Gastrocnemius medialis (tissue), 4 donors: ENCODE data around the gene SLC6A4. TPM values are rescaled to one million over a fixed set of nuclear protein-coding genes. Genes with fewer than 3 reads are reported as not detected.

ENCODE experiments used
- ATAC-seq, 2 donors: fragments of 150-250 bp; one replicate each; pipeline ENCODE4 v1.9.1; 2016
- DNase-seq, 2 donors: peaks; one replicate each; pipeline ENCODE4 v3.0.0-alpha.2; 2019
- H3K27ac ChIP-seq, 4 donors: fragments of 200-600 bp; sonication (generic); 1 replicate in 1 of 4; 2 replicates in 3 of 4; pipeline ENCODE4 v1.5.1; 2016 to 2018; ENCODE audit warnings: mild to moderate bottlenecking in 2 of 4, moderate library complexity in 1 of 4
- H3K27me3 ChIP-seq, 3 donors: fragments of 200-600 bp; sonication (generic) in 2 of 3; 1 replicate in 1 of 3; 2 replicates in 2 of 3; pipeline versions ENCODE4 v1.5.1 to v1.6.0; 2016 to 2019; ENCODE audit warnings: mild to moderate bottlenecking in 1 of 3, moderate library complexity in 1 of 3
- H3K36me3 ChIP-seq, 2 donors: fragments of 200-600 bp; sonication (generic) in 1 of 2; one replicate each; pipeline ENCODE4 v1.5.1; 2017 to 2018
- H3K4me1 ChIP-seq, 2 donors: fragments of 200-600 bp; sonication (generic) in 1 of 2; one replicate each; pipeline ENCODE4 v1.5.1; 2016 to 2017; ENCODE audit warnings: mild to moderate bottlenecking in 2 of 2
- H3K4me3 ChIP-seq, 4 donors: fragments of 200-600 bp; sonication (generic) in 3 of 4; 1 replicate in 1 of 4; 2 replicates in 3 of 4; pipeline ENCODE4 v1.5.1; 2016 to 2019; ENCODE audit warnings: mild to moderate bottlenecking in 2 of 4
- H3K9me3 ChIP-seq, 3 donors: fragments of 200-600 bp; sonication (generic) in 2 of 3; 1 replicate in 1 of 3; 2 replicates in 2 of 3; pipeline ENCODE4 v1.5.1; 2016 to 2019
- POLR2A ChIP-seq, 2 donors: fragments of 450-650 bp; IDR thresholded peaks; one replicate each; pipeline ENCODE4 v1.6.1; 2017; ENCODE audit warnings: antibody characterized with exemption in 2 of 2, mild to moderate bottlenecking in 2 of 2, moderate library complexity in 2 of 2
- in situ Hi-C, 4 donors: fragments of 200-750 bp; cut with MboI; loops; one replicate each; pipeline versions ENCODE4 v1.15.0 to v1.8.0; 2017; ENCODE audit warnings: low sequenced_read_pairs in 4 of 4
- intact Hi-C: fragments of 100-400 bp; cut with DNase I; formaldehyde crosslinking; loops from one replicate; pipeline ENCODE4 v1.15.1; 2023; ENCODE audit warnings: low total_unique reads
- total RNA-seq, 4 donors: library from RNA; depleted of rRNA; stranded (reverse); fragments of >200 nt; gene quantifications; one replicate each; pipeline versions ENCODE4 v1.1.0 to v1.2.3, GENCODE V29; 2016
- TF ChIP-seq, protein P1 (sequence below), 5 experiments: fragments of 450-650 bp in 3 of 5; fragments of 200-600 bp in 2 of 5; sonication (generic) in 2 of 5; IDR thresholded peaks in 4 of 5; conservative IDR thresholded peaks in 1 of 5; 1 replicate in 4 of 5; 2 replicates in 1 of 5; pipeline ENCODE4 v1.5.1; 2016 to 2019; ENCODE audit warnings: antibody characterized with exemption in 5 of 5, mild to moderate bottlenecking in 3 of 5, moderate library complexity in 3 of 5

Gene SLC6A4
- total RNA-seq, 4 donors from 2014 or later = 0.35 to 0.46 TPM; not detected in 2

DNA sequence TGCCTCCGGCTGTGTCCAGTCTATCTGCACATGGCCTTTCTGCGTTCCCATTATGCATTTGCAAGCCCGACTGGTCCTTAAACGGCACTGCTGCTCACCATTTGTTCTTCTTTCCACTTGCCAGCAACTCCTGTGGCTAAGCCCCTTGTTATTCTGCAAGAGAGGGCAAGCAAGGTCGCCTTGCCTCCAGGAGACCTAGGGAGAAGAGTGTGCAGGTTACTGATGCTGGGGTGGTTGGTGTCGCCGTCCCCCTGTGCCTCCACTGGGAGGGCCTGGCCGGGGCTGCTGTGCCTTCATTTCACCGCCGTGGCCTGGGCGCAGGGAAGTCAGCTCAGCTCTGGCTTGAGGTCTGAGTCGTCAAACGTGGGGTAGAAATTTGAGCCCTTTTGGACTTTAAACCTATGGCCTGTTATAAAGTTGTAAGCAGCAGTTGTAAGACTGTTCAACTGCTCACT lies 12.7 kb downstream of the SLC6A4 start:
- DNase-seq = no peak
- H3K27ac ChIP-seq = no peak overlapping the region
- no peaks in the 10 kb centered on the region for H3K4me1 ChIP-seq
- in situ Hi-C loops (no loop called here), intact Hi-C loops (no loop called here)
- H3K9me3 ChIP-seq = no peaks in the 10 kb centered on the region
- no peaks in the 10 kb centered on the region for H3K27me3 ChIP-seq
- no peak for ATAC-seq
- H3K36me3 ChIP-seq = no peaks in the 10 kb centered on the region
- H3K4me3 ChIP-seq = no peak overlapping the region
- TF ChIP-seq, protein P1, sequence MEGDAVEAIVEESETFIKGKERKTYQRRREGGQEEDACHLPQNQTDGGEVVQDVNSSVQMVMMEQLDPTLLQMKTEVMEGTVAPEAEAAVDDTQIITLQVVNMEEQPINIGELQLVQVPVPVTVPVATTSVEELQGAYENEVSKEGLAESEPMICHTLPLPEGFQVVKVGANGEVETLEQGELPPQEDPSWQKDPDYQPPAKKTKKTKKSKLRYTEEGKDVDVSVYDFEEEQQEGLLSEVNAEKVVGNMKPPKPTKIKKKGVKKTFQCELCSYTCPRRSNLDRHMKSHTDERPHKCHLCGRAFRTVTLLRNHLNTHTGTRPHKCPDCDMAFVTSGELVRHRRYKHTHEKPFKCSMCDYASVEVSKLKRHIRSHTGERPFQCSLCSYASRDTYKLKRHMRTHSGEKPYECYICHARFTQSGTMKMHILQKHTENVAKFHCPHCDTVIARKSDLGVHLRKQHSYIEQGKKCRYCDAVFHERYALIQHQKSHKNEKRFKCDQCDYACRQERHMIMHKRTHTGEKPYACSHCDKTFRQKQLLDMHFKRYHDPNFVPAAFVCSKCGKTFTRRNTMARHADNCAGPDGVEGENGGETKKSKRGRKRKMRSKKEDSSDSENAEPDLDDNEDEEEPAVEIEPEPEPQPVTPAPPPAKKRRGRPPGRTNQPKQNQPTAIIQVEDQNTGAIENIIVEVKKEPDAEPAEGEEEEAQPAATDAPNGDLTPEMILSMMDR (IDR thresholded peaks at IDR 0.05 in 4 of 5, conservative IDR thresholded peaks at IDR 0.05 in 1 of 5) = no peak
- TF ChIP-seq POLR2A (IDR thresholded peaks at IDR 0.05) = no peak

DNA sequence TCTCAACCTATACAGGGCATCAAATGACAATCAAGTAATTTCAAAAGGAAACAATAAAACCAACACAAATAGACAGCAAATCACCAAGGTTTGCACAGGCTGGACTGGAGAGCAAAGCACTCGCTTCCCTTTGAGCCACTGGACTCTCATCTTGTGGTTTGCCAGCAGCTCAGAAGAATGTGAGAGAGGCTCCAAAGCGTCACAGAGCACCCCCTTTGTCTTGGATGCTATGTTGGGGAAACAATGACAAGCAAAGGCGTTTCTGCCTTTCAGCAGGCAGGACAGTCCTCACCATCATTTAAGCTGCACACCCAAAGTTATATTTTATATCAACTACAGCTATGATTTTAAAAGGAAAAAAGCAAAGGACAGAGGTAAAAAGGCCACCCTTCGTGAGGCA lies 13.2 kb downstream of the SLC6A4 start:
- Histone ChIP-seq H3K27me3 (no peaks in the 10 kb centered on the region), H3K27ac (no peak overlapping the region), H3K4me3 (no peak overlapping the region), H3K9me3 (no peaks in the 10 kb centered on the region), H3K4me1 (no peaks in the 10 kb centered on the region), H3K36me3 (no peaks in the 10 kb centered on the region)
- no peak for DNase-seq
- no peak for TF ChIP-seq POLR2A (IDR thresholded peaks at IDR 0.05)
- TF ChIP-seq, protein P1 (IDR thresholded peaks at IDR 0.05 in 4 of 5, conservative IDR thresholded peaks at IDR 0.05 in 1 of 5) = no peak
- in situ Hi-C loops (no loop called here), intact Hi-C loops (no loop called here)
- ATAC-seq = no peak

DNA sequence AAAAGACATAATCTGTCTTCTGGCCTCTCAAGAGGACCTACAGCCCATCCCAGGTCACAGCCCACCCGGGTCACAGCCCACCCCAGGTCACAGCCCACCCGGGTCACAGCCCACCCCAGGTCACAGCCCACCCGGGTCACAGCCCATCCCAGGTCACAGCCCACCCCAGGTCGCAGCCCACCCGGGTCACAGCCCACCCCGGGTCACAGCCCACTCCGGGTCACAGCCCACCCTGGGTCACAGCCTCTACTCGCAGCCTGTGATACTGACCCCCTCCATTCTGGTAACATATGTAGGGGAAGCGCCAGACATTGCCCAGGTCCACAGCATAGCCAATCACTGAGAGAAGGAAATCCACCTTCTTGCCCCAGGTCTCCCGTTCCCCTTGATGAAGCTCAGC lies 14.2 kb downstream of the SLC6A4 start:
- H3K27ac ChIP-seq = no peak overlapping the region
- no peaks in the 10 kb centered on the region for H3K4me1 ChIP-seq
- intact Hi-C loops = no loop called here
- H3K4me3 ChIP-seq = no peak overlapping the region
- TF ChIP-seq, protein P1 (IDR thresholded peaks at IDR 0.05 in 4 of 5, conservative IDR thresholded peaks at IDR 0.05 in 1 of 5) = no peak
- TF ChIP-seq POLR2A (IDR thresholded peaks at IDR 0.05) = no peak
- DNase-seq (no peak), ATAC-seq (no peak)
- no peaks in the 10 kb centered on the region for H3K9me3 ChIP-seq
- no peaks in the 10 kb centered on the region for H3K27me3 ChIP-seq
- in situ Hi-C loops = no loop called here
- H3K36me3 ChIP-seq = no peaks in the 10 kb centered on the region

DNA sequence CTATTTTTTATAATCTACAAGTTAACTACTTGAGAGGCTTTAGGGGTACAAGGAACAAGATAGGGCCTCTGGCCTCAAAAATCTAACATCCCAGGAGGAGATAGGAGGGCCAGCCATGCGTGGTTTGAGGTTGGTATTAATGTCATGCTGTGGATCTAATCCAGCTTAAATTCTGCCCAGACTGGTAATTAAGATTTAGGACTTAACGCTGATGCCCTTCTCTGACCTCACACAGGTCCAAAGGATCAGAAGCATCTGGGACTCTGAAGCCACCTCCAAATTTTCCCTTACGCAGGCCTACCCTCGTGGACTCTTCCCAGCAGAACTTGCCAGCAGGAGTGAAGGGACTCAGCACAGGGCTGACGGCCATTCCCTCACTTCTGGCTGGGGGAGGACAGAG lies 15.1 kb downstream of the SLC6A4 start:
- no peaks in the 10 kb centered on the region for H3K9me3 ChIP-seq
- H3K4me3 ChIP-seq = no peak overlapping the region
- ATAC-seq (no peak), DNase-seq (no peak)
- no peak overlapping the region for H3K27ac ChIP-seq
- H3K4me1 ChIP-seq = no peaks in the 10 kb centered on the region
- H3K36me3 ChIP-seq = no peaks in the 10 kb centered on the region
- in situ Hi-C loops (no loop called here), intact Hi-C loops (no loop called here)
- no peaks in the 10 kb centered on the region for H3K27me3 ChIP-seq
- TF ChIP-seq POLR2A (IDR thresholded peaks at IDR 0.05) = no peak
- TF ChIP-seq, protein P1 (IDR thresholded peaks at IDR 0.05 in 4 of 5, conservative IDR thresholded peaks at IDR 0.05 in 1 of 5) = no peak

DNA sequence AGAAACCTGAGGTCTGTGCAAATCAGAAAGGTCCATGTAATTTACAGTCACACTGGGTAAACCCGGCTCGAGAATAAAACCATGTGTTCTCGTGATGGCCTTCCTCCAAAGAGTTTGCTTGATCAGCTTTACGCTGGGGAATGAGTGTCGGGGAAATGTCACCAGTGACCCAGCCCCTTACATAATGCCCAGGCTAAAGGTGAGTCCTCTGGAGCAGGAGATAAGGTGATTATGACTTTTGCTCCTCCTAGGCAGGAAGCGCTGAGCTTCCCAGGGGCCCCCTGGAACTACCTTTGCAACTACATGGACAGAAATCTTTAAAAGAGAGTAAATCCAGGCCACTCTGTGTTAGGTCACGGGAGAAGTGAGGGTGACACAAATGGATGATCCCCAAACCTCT lies 15.7 kb downstream of the SLC6A4 start:
- Histone ChIP-seq H3K4me1 (no peaks in the 10 kb centered on the region), H3K36me3 (no peaks in the 10 kb centered on the region), H3K27me3 (no peaks in the 10 kb centered on the region), H3K27ac (no peak overlapping the region), H3K9me3 (no peaks in the 10 kb centered on the region), H3K4me3 (no peak overlapping the region)
- TF ChIP-seq POLR2A (IDR thresholded peaks at IDR 0.05) = no peak
- TF ChIP-seq, protein P1 (IDR thresholded peaks at IDR 0.05 in 4 of 5, conservative IDR thresholded peaks at IDR 0.05 in 1 of 5) = no peak
- intact Hi-C loops (no loop called here), in situ Hi-C loops (no loop called here)
- DNase-seq (no peak), ATAC-seq (no peak)
